HepG2 (cell line): Measurements from ENCODE around the gene TRPV5. TPM values are rescaled to one million over a fixed set of nuclear protein-coding genes. Genes with fewer than 3 reads are reported as not detected.

Source experiments
- ATAC-seq: fragments of 200-7000 bp; cut with Tn5 transposase; 3 replicates; pipeline ENCODE4 v1.9.1; 2020; ENCODE audit warnings: mild to moderate bottlenecking, moderate library complexity
- BruUV-seq: library from RNA; stranded (reverse); fragments of 400-500 nt; replicated peaks from 2 replicates; lab custom pipeline; 2021; lab: Mats Ljungman, UMichigan
- CTCF ChIA-PET: fragments of 300-600 bp; formaldehyde crosslinking; extraction: SDS; loops from one replicate; lab custom pipeline; 2021; ENCODE audit warnings: low total read pairs, inconsistent platforms, low intra/inter-chr PET ratio; lab: Yijun Ruan, JAX
- POLR2A ChIA-PET: fragments of 350-600 bp; sonication (Branson Sonifier 250); formaldehyde crosslinking; loops from one replicate; lab custom pipeline; 2020; ENCODE audit warnings: antibody characterized with exemption, inconsistent platforms; lab: Yijun Ruan, JAX
- DNase-seq: peaks from one replicate; pipeline ENCODE4 v3.0.0-alpha.2; 2015; ENCODE audit warnings: low spot score
- FAIRE-seq: peaks from 3 replicates; lab custom pipeline; 2011; peaks lifted over from hg19 to GRCh38; lab: Jason Lieb, UNC
- H2AFZ ChIP-seq: one replicate; pipeline ENCODE4 v1.6.1; 2011; ENCODE audit warnings: low read length, inconsistent platforms
- H3K27ac ChIP-seq: fragments of 300-600 bp; 3 replicates; pipeline ENCODE4 v1.8.0; 2011; ENCODE audit warnings: mixed run types, mild to moderate bottlenecking, mixed read lengths, low read length, inconsistent platforms; ENCODE audit not compliant: insufficient read depth; ENCODE audit errors: extremely low read length
- H3K27me3 ChIP-seq, 2 experiments: fragments of 200-600 bp in 1 of 2; 2 replicates in 1 of 2; 3 replicates in 1 of 2; pipeline versions ENCODE4 v1.6.0 to v1.8.0; 2011; ENCODE audit warnings: low read length in 2 of 2, mild to moderate bottlenecking in 2 of 2, moderate library complexity in 2 of 2, inconsistent platforms in 1 of 2; ENCODE audit not compliant: insufficient read depth in 2 of 2, control insufficient read depth in 1 of 2
- H3K36me3 ChIP-seq, 2 experiments: fragments of 200-600 bp in 1 of 2; replicated peaks in 1 of 2; 2 replicates in 1 of 2; 3 replicates in 1 of 2; pipeline versions ENCODE4 v1.5.1 to v1.8.0; 2011; ENCODE audit warnings: low read length in 2 of 2, inconsistent platforms in 1 of 2; ENCODE audit not compliant: insufficient read depth in 2 of 2, control insufficient read depth in 1 of 2
- H3K4me1 ChIP-seq: 2 replicates; pipeline ENCODE4 v1.5.1; 2012; ENCODE audit warnings: low read length, inconsistent platforms; ENCODE audit not compliant: insufficient read depth
- H3K4me2 ChIP-seq: 2 replicates; pipeline ENCODE4 v1.6.0; 2011; ENCODE audit warnings: low read depth, low read length, inconsistent platforms
- H3K4me3 ChIP-seq, 3 experiments: fragments of 200-600 bp in 1 of 3; sonication (generic), shearing (Covaris generic) in 1 of 3; replicated peaks in 1 of 3; 2 replicates each; pipeline ENCODE4 v1.5.1; 2011 to 2016; ENCODE audit warnings: low read length in 3 of 3, inconsistent platforms in 2 of 3, low read depth in 2 of 3, mild to moderate bottlenecking in 2 of 3, control low read depth in 1 of 3, mixed read lengths in 1 of 3; ENCODE audit not compliant: insufficient read depth in 1 of 3
- H3K79me2 ChIP-seq: one replicate; pipeline ENCODE4 v1.6.1; 2011; ENCODE audit warnings: low read length, inconsistent platforms; ENCODE audit not compliant: insufficient read depth
- H3K9ac ChIP-seq: 2 replicates; pipeline ENCODE4 v1.6.0; 2011; ENCODE audit warnings: mild to moderate bottlenecking, low read depth, low read length, inconsistent platforms; ENCODE audit not compliant: insufficient read depth
- H3K9me3 ChIP-seq: 2 replicates; pipeline ENCODE4 v1.5.1; 2012; ENCODE audit warnings: mild to moderate bottlenecking, low read length
- H4K20me1 ChIP-seq: 2 replicates; pipeline ENCODE4 v1.6.0; 2011; ENCODE audit warnings: inconsistent platforms, mild to moderate bottlenecking, low read length, moderate library complexity; ENCODE audit not compliant: insufficient read depth
- EP300 ChIP-seq, 3 experiments: sonication (generic) in 1 of 3; formaldehyde crosslinking in 1 of 3; IDR thresholded peaks; 2 replicates each; pipeline versions ENCODE4 v1.5.1 to v1.6.1; 2011 to 2020; ENCODE audit warnings: low read depth in 2 of 3, low read length in 2 of 3, borderline replicate concordance in 1 of 3, improper control_type of control experiment in 1 of 3, mild to moderate bottlenecking in 1 of 3, missing genetic modification reagents in 1 of 3, moderate library complexity in 1 of 3
- HOXA9 ChIP-seq: sonication (generic); formaldehyde crosslinking; IDR thresholded peaks from 2 replicates; pipeline ENCODE4 v1.8.1; 2022; ENCODE audit warnings: missing genetic modification reagents, mild to moderate bottlenecking, moderate library complexity, borderline replicate concordance
- MIER3 ChIP-seq: IDR thresholded peaks from 2 replicates; pipeline ENCODE4 v1.6.1; 2016; ENCODE audit warnings: missing compliant biosample characterization, borderline replicate concordance
- REPIN1 ChIP-seq: sonication (generic); formaldehyde crosslinking; IDR thresholded peaks from 2 replicates; pipeline ENCODE4 v1.8.0; 2022; ENCODE audit warnings: missing genetic modification reagents, low read depth, mild to moderate bottlenecking, borderline replicate concordance
- SCMH1 ChIP-seq: sonication (generic); formaldehyde crosslinking; IDR thresholded peaks from 2 replicates; pipeline ENCODE4 v1.9.0; 2021; ENCODE audit warnings: missing genetic modification reagents, mild to moderate bottlenecking, borderline replicate concordance
- SIN3A ChIP-seq: IDR thresholded peaks from 2 replicates; pipeline ENCODE4 v1.6.1; 2011; ENCODE audit warnings: low read depth, mild to moderate bottlenecking, control low read depth, low read length, borderline replicate concordance
- STAG1 ChIP-seq: sonication (generic); formaldehyde crosslinking; IDR thresholded peaks from 2 replicates; pipeline ENCODE4 v1.4.0; 2020; ENCODE audit warnings: missing genetic modification reagents
- TBP ChIP-seq: sonication (generic); formaldehyde crosslinking; IDR thresholded peaks from 2 replicates; pipeline ENCODE4 v1.5.0; 2020; ENCODE audit warnings: missing genetic modification reagents
- TEAD3 ChIP-seq: optimal IDR thresholded peaks from 2 replicates; pipeline ENCODE3; 2016; ENCODE audit warnings: borderline replicate concordance
- ZNF180 ChIP-seq: sonication (generic); formaldehyde crosslinking; IDR thresholded peaks from 2 replicates; pipeline ENCODE4 v1.4.0; 2020; ENCODE audit warnings: low read depth, missing genetic modification reagents, borderline replicate concordance
- ZNF230 ChIP-seq: sonication (generic); formaldehyde crosslinking; IDR thresholded peaks from 2 replicates; pipeline ENCODE4 v1.4.0; 2020; ENCODE audit warnings: mild to moderate bottlenecking, missing genetic modification reagents
- WGBS: methylation state at CpG from one replicate; pipeline ENCODE4 v1.1.6; 2017; ENCODE audit warnings: low lambda C conversion rate; 5-methylcytosine and 5-hydroxymethylcytosine counted together
- in situ Hi-C: cut with HindIII; loops from 2 replicates; pipeline ENCODE4 v1.10.0; 2017; ENCODE audit warnings: low pct_unique_long_range_greater_than_20kb; ENCODE audit not compliant: extremely low pct_ligation_motif_present
- intact Hi-C: fragments of 100-400 bp; cut with micrococcal nuclease; formaldehyde crosslinking; loops from one replicate; pipeline ENCODE4 v1.10.0; 2022; ENCODE audit not compliant: unreplicated experiment
- polyA plus RNA-seq, 8 experiments: library from polyadenylated mRNA; depleted of rRNA in 3 of 8; stranded (reverse) in 7 of 8; unstranded in 1 of 8; fragments of >200 nt; fragmentation: Illumina TruSeq in 4 of 8; extraction: Trizol in 4 of 8; gene quantifications; 2 replicates each; pipeline versions ENCODE4 v1.2.1 to v1.2.3, GENCODE V29; 2011 to 2016; ENCODE audit warnings: low read depth in 4 of 8, missing spikeins in 1 of 8, mixed read lengths in 1 of 8; ENCODE audit not compliant: insufficient read depth in 1 of 8
- total RNA-seq, 5 experiments: library from RNA; depleted of rRNA; stranded (reverse); fragments of >200 nt; fragmentation: Illumina TruSeq; extraction: Trizol; gene quantifications; 2 replicates each; pipeline ENCODE4 v1.2.3, GENCODE V29; 2016; ENCODE audit warnings: low read depth in 1 of 5
- TF ChIP-seq, protein P1 (sequence below): sonication (generic); formaldehyde crosslinking; IDR thresholded peaks from 2 replicates; pipeline ENCODE4 v1.4.0; 2020; ENCODE audit warnings: mild to moderate bottlenecking, missing genetic modification reagents
- TF ChIP-seq, protein P2 (sequence below): sonication (generic); formaldehyde crosslinking; IDR thresholded peaks from 2 replicates; pipeline ENCODE4 v1.8.1; 2023; ENCODE audit warnings: mild to moderate bottlenecking, missing genetic modification reagents
- TF ChIP-seq, protein P3 (sequence below): IDR thresholded peaks from 2 replicates; pipeline ENCODE4 v1.6.1; 2018; ENCODE audit warnings: missing genetic modification reagents, mild to moderate bottlenecking, missing compliant biosample characterization

TRPV5 gene
- total and polyA plus RNA-seq, 2 of the 13 experiments (the other 11 are each of a cell fraction or from before 2014, with no cell fraction given): not detected

DNA sequence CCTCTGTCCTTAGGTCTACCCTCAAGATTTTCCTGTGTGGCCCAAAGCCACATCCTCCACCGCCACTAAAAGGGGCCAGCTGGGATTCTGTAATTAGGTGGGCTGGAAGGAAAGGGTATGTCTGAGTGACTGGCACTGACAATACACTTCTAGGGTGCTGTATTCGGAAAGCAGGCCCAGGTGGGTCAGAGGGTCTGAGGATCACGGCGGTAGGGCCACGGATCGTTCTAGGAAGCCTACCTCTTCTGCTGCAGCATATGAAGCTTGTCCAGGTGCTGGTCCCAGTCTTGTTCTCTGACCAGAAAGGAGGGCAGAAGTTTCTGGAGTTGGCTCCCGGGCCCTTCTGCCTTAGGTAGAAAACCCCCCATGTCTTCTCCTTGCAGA is 462 bp downstream of the TRPV5 start:
- H3K4me1 ChIP-seq: no peaks in the 10 kb centered on the region
- ATAC-seq: no peak
- H3K4me2 ChIP-seq: no peak overlapping the region
- in situ Hi-C loops (no loop called here), intact Hi-C loops (no loop called here)
- H3K4me3 ChIP-seq: no peak overlapping the region
- TF ChIP-seq, protein P1, sequence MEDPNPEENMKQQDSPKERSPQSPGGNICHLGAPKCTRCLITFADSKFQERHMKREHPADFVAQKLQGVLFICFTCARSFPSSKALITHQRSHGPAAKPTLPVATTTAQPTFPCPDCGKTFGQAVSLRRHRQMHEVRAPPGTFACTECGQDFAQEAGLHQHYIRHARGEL (CRISPR knock-in tag): no peak
- TF ChIP-seq SIN3A (no peak), STAG1 (CRISPR knock-in tag) (no peak), ZNF180 (CRISPR knock-in tag) (no peak), TBP (CRISPR knock-in tag) (no peak), REPIN1 (no peak), SCMH1 (CRISPR knock-in tag) (no peak), ZNF230 (CRISPR knock-in tag) (no peak), MIER3 (CRISPR knock-in tag) (no peak), HOXA9 (CRISPR knock-in tag) (no peak), TEAD3 (CRISPR knock-in tag) (no peak), EP300 (IDR thresholded peaks at IDR 0.05; ENCODE audit: low read depth in 2 of 2, low read length in 2 of 2) (no peak), EP300 (CRISPR knock-in tag; IDR thresholded peaks at IDR 0.05; ENCODE audit: borderline replicate concordance) (no peak)
- TF ChIP-seq, protein P2, sequence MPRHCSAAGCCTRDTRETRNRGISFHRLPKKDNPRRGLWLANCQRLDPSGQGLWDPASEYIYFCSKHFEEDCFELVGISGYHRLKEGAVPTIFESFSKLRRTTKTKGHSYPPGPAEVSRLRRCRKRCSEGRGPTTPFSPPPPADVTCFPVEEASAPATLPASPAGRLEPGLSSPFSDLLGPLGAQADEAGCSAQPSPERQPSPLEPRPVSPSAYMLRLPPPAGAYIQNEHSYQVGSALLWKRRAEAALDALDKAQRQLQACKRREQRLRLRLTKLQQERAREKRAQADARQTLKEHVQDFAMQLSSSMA (CRISPR knock-in tag): no peak
- TF ChIP-seq, protein P3, sequence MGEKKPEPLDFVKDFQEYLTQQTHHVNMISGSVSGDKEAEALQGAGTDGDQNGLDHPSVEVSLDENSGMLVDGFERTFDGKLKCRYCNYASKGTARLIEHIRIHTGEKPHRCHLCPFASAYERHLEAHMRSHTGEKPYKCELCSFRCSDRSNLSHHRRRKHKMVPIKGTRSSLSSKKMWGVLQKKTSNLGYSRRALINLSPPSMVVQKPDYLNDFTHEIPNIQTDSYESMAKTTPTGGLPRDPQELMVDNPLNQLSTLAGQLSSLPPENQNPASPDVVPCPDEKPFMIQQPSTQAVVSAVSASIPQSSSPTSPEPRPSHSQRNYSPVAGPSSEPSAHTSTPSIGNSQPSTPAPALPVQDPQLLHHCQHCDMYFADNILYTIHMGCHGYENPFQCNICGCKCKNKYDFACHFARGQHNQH (CRISPR knock-in tag): no peak
- DNase-seq: no peak
- BruUV-seq: no TSS peak
- no peak overlapping the region for H3K27ac ChIP-seq
- H4K20me1 ChIP-seq: no peaks in the 10 kb centered on the region
- FAIRE-seq: no peak
- CTCF ChIA-PET: no interaction called here
- no peak overlapping the region for H2AFZ ChIP-seq
- no peaks in the 10 kb centered on the region for H3K36me3 ChIP-seq
- 20% methylated on average over 6 of the region's 7 CpGs for WGBS
- no peaks in the 10 kb centered on the region for H3K79me2 ChIP-seq
- H3K27me3 ChIP-seq: peaks cover 3 to 10% of the 10 kb centered on the region in 2 experiments; a peak in 2 of 5 replicates
- H3K9ac ChIP-seq: no peak overlapping the region
- H3K9me3 ChIP-seq: no peaks in the 10 kb centered on the region
- POLR2A ChIA-PET: no interaction called here
